Hepatocyte (in vitro differentiated cells): ENCODE results near the gene TMCC2. TPM values are rescaled to one million over a fixed set of nuclear protein-coding genes. Genes with fewer than 3 reads are reported as not detected.
"Not testable (repeated sequence)": the region's sequence is repeated elsewhere in the genome, so short reads cannot be mapped to it uniquely, and the experiment has no call there.

ENCODE experiments used
- DNase-seq: peaks from one replicate; pipeline ENCODE4 v3.0.0-alpha.2; 2016; ENCODE audit warnings: low spot score
- H2AFZ ChIP-seq: fragments of 200-600 bp; sonication (generic); 2 replicates; pipeline ENCODE4 v1.6.0; 2016; ENCODE audit warnings: antibody characterized with exemption, mild to moderate bottlenecking
- H3K27ac ChIP-seq: fragments of 200-600 bp; sonication (generic); 2 replicates; pipeline ENCODE4 v1.5.1; 2016; ENCODE audit warnings: mild to moderate bottlenecking
- H3K27me3 ChIP-seq: fragments of 200-600 bp; sonication (generic); 2 replicates; pipeline ENCODE4 v1.6.1; 2016
- H3K36me3 ChIP-seq: fragments of 200-600 bp; sonication (generic); replicated peaks from 2 replicates; pipeline ENCODE4 v1.5.1; 2016; ENCODE audit warnings: low read depth; ENCODE audit not compliant: insufficient read depth
- H3K4me1 ChIP-seq: fragments of 200-600 bp; sonication (generic); 2 replicates; pipeline ENCODE4 v1.5.1; 2016; ENCODE audit warnings: mild to moderate bottlenecking, moderate library complexity; ENCODE audit not compliant: insufficient read depth
- H3K4me2 ChIP-seq: fragments of 200-600 bp; sonication (generic); 2 replicates; pipeline ENCODE4 v1.6.0; 2016
- H3K4me3 ChIP-seq: fragments of 200-600 bp; sonication (generic); 2 replicates; pipeline ENCODE4 v1.5.1; 2016; ENCODE audit warnings: mild to moderate bottlenecking
- H3K79me2 ChIP-seq: fragments of 200-600 bp; sonication (generic); 2 replicates; pipeline ENCODE4 v1.6.0; 2017; ENCODE audit warnings: mild to moderate bottlenecking
- H3K9me2 ChIP-seq: fragments of 200-600 bp; sonication (generic); replicated peaks from 2 replicates; pipeline ENCODE4 v1.6.0; 2017; ENCODE audit warnings: mild to moderate bottlenecking; ENCODE audit not compliant: insufficient read depth
- H3K9me3 ChIP-seq: fragments of 200-600 bp; sonication (generic); 2 replicates; pipeline ENCODE4 v1.5.1; 2016; ENCODE audit warnings: low read depth, mild to moderate bottlenecking
- H4K20me1 ChIP-seq: fragments of 200-600 bp; sonication (generic); 2 replicates; pipeline ENCODE4 v1.6.0; 2016; ENCODE audit warnings: mild to moderate bottlenecking; ENCODE audit not compliant: insufficient read depth, poor library complexity, severe bottlenecking
- CTCF ChIP-seq: fragments of 200-600 bp; sonication (generic); IDR thresholded peaks from 2 replicates; pipeline ENCODE4 v1.5.1; 2016; ENCODE audit warnings: antibody characterized with exemption, mild to moderate bottlenecking; ENCODE audit not compliant: poor library complexity
- EZH2 ChIP-seq: fragments of 200-600 bp; sonication (generic); IDR thresholded peaks from 2 replicates; pipeline ENCODE4 v1.6.1; 2016; ENCODE audit warnings: antibody characterized with exemption, mild to moderate bottlenecking, borderline replicate concordance
- EZH2phosphoT487 ChIP-seq: fragments of 200-600 bp; sonication (generic); IDR thresholded peaks from one replicate; pipeline ENCODE4 v1.6.1; 2018; ENCODE audit warnings: antibody characterized with exemption, mild to moderate bottlenecking, low read depth, moderate library complexity; ENCODE audit not compliant: unreplicated experiment, severe bottlenecking
- WGBS: methylation state at CpG from one replicate; pipeline ENCODE4 v1.1.6; 2016; ENCODE audit warnings: low lambda C conversion rate; ENCODE audit errors: missing lambda C conversion rate; 5-methylcytosine and 5-hydroxymethylcytosine counted together
- polyA plus RNA-seq: library from polyadenylated mRNA; unstranded; fragments of >200 nt; fragmentation: Nextera tagmentation; extraction: Ambion mirVana; gene quantifications from 2 replicates; pipeline ENCODE4 v1.2.1, GENCODE V29; 2016
- total RNA-seq: library from RNA; depleted of rRNA; stranded (reverse); fragments of >200 nt; gene quantifications from 2 replicates; pipeline ENCODE4 v1.2.3, GENCODE V29; 2014

The TMCC2 gene
- total and polyA plus RNA-seq, 2 experiments from 2014 or later, result 2.5 to 2.9 TPM

GRCh38 chr1:205275916-205276688 is 48.4 kb downstream of the TMCC2 start:
- Histone ChIP-seq H3K9me3 (no peaks in the 10 kb centered on the region), H4K20me1 (no peaks in the 10 kb centered on the region), H3K79me2 (no peaks in the 10 kb centered on the region), H3K4me2 (no peak overlapping the region), H3K27me3 (no peaks in the 10 kb centered on the region), H3K4me1 (no peaks in the 10 kb centered on the region), H3K4me3 (no peak overlapping the region), H2AFZ (no peak overlapping the region), H3K27ac (no peak overlapping the region), H3K36me3 (no peaks in the 10 kb centered on the region), H3K9me2 (no peaks in the 10 kb centered on the region)
- WGBS, result 95% methylated on average over 9 of the region's 9 CpGs
- TF ChIP-seq CTCF (no peak), EZH2phosphoT487 (no peak), EZH2 (no peak)
- no peak for DNase-seq

GRCh38 chr1:205276689-205277065 is 48.9 kb downstream of the TMCC2 start:
- Histone ChIP-seq H3K27ac (no peak overlapping the region), H3K79me2 (no peaks in the 10 kb centered on the region), H3K9me2 (no peaks in the 10 kb centered on the region), H3K4me2 (no peak overlapping the region), H3K27me3 (no peaks in the 10 kb centered on the region), H2AFZ (no peak overlapping the region), H3K4me1 (no peaks in the 10 kb centered on the region), H4K20me1 (no peaks in the 10 kb centered on the region), H3K9me3 (no peaks in the 10 kb centered on the region), H3K36me3 (no peaks in the 10 kb centered on the region), H3K4me3 (no peak overlapping the region)
- no peak for TF ChIP-seq EZH2phosphoT487
- TF ChIP-seq CTCF, result no peak
- TF ChIP-seq EZH2, result no peak
- 89% methylated on average over 8 of the region's 8 CpGs for WGBS
- DNase-seq, result no peak

GRCh38 chr1:205279986-205280385 is 52.2 kb downstream of the TMCC2 start:
- no peak overlapping the region for H3K4me3 ChIP-seq
- no peaks in the 10 kb centered on the region for H3K27me3 ChIP-seq
- H3K9me3 ChIP-seq, result no peaks in the 10 kb centered on the region
- H3K9me2 ChIP-seq, result no peaks in the 10 kb centered on the region
- no peaks in the 10 kb centered on the region for H4K20me1 ChIP-seq
- no peaks in the 10 kb centered on the region for H3K36me3 ChIP-seq
- DNase-seq, result no peak
- H3K79me2 ChIP-seq, result no peaks in the 10 kb centered on the region
- no peak overlapping the region for H2AFZ ChIP-seq
- H3K4me1 ChIP-seq, result peaks cover 7% of the 10 kb centered on the region
- no peak overlapping the region for H3K4me2 ChIP-seq
- H3K27ac ChIP-seq, result no peak overlapping the region
- WGBS, result 83% methylated on average over 3 of the region's 3 CpGs
- TF ChIP-seq CTCF (no peak), EZH2 (no peak), EZH2phosphoT487 (no peak)

GRCh38 chr1:205280666-205281395 is 53.1 kb downstream of the TMCC2 start:
- not testable (repeated sequence) for H4K20me1 ChIP-seq, H3K9me2 ChIP-seq, H3K79me2 ChIP-seq, DNase-seq, H3K4me2 ChIP-seq, H3K27ac ChIP-seq, H3K27me3 ChIP-seq, H3K9me3 ChIP-seq, H3K4me3 ChIP-seq, H3K36me3 ChIP-seq, H2AFZ ChIP-seq
- WGBS, result over 99% methylated on average over 10 of the region's 10 CpGs
- H3K4me1 ChIP-seq, result peaks cover 16% of the 10 kb centered on the region
